Gastroesophageal sphincter (tissue), 4 donors: ENCODE data around the gene MMS19. TPM values are rescaled to one million over a fixed set of nuclear protein-coding genes. Genes with fewer than 3 reads are reported as not detected.

Experiments used
- ATAC-seq: fragments of 150-250 bp; one replicate; pipeline ENCODE4 v1.9.1; 2016; ENCODE audit warnings: mild to moderate bottlenecking, moderate library complexity
- H3K27ac ChIP-seq, 4 donors: fragments of 200-600 bp; sonication (generic) in 3 of 4; 1 replicate in 3 of 4; 2 replicates in 1 of 4; pipeline ENCODE4 v1.5.1; 2016 to 2019
- H3K27me3 ChIP-seq: fragments of 200-600 bp; sonication (generic); one replicate; pipeline ENCODE4 v1.5.1; 2019
- H3K36me3 ChIP-seq, 2 donors: fragments of 200-600 bp; sonication (generic); one replicate each; pipeline ENCODE4 v1.5.1; 2019; ENCODE audit warnings: control low read depth in 1 of 2
- H3K4me1 ChIP-seq, 3 donors: fragments of 200-600 bp; sonication (generic); 1 replicate in 2 of 3; 2 replicates in 1 of 3; pipeline ENCODE4 v1.5.1; 2016 to 2019; ENCODE audit warnings: control low read depth in 2 of 3
- H3K4me3 ChIP-seq, 2 donors: fragments of 200-600 bp; sonication (generic); one replicate each; pipeline ENCODE4 v1.5.1; 2019; ENCODE audit warnings: mild to moderate bottlenecking in 1 of 2, moderate library complexity in 1 of 2
- H3K9me3 ChIP-seq, 3 donors: fragments of 200-600 bp; sonication (generic); one replicate each; pipeline ENCODE4 v1.5.1; 2017 to 2019; ENCODE audit warnings: control low read depth in 2 of 3
- EP300 ChIP-seq: sonication (generic); formaldehyde crosslinking; IDR thresholded peaks from one replicate; pipeline ENCODE4 v1.6.1; 2017; ENCODE audit warnings: antibody characterized with exemption, mild to moderate bottlenecking
- POLR2A ChIP-seq, 2 donors: fragments of 450-650 bp; IDR thresholded peaks; one replicate each; pipeline ENCODE4 v1.6.1; 2017; ENCODE audit warnings: antibody characterized with exemption in 2 of 2, mild to moderate bottlenecking in 2 of 2, moderate library complexity in 1 of 2
- POLR2AphosphoS5 ChIP-seq: sonication (generic); formaldehyde crosslinking; IDR thresholded peaks from one replicate; pipeline ENCODE4 v1.6.1; 2017; ENCODE audit warnings: antibody characterized with exemption
- WGBS, 2 donors: methylation state at CpG; one replicate each; pipeline ENCODE4 v1.1.5; 2018; ENCODE audit warnings: low coverage in 1 of 2; 5-methylcytosine and 5-hydroxymethylcytosine counted together
- total RNA-seq, 4 donors: library from RNA; depleted of rRNA; stranded (reverse); fragments of >200 nt; gene quantifications; one replicate each; pipeline ENCODE4 v1.1.0, GENCODE V29; 2016
- TF ChIP-seq, protein P1 (sequence below), 4 experiments: fragments of 200-600 bp in 2 of 4; fragments of 450-650 bp in 2 of 4; sonication (generic) in 1 of 4; IDR thresholded peaks; one replicate each; pipeline ENCODE4 v1.5.1; 2017 to 2019; ENCODE audit warnings: antibody characterized with exemption in 4 of 4, mild to moderate bottlenecking in 2 of 4, moderate library complexity in 2 of 4

Gene MMS19
- total RNA-seq, 4 donors from 2014 or later = 44.3 to 75.8 (median 51.8) TPM

DNA sequence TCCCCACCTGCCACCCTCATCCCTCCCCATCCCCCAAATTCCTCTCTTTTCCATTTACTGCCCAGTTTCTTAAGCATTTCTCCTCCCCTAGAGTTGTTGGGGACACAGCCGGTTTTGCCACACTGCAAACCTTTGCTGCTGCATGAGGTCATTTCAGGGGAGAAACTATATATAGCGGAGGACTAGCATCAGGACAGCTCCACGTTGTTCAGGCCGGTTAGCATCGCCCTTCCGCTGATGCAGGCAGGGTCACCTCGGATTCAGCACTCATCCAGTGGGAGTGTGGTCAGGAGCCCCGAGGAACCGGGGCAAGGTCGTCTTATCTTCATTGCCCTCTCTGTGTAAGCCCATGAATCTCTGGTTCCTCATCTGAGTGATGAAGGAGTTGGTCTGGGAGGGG lies 16.1 kb upstream of the MMS19 start:
- Histone ChIP-seq H3K9me3 (no peaks in the 10 kb centered on the region), H3K27ac (no peak overlapping the region), H3K4me1 (peaks cover 0 to 45% (median 15%) of the 10 kb centered on the region in 3 donors), H3K4me3 (no peak overlapping the region), H3K27me3 (no peaks in the 10 kb centered on the region), H3K36me3 (no peaks in the 10 kb centered on the region)
- TF ChIP-seq EP300 (no peak), POLR2A (IDR thresholded peaks at IDR 0.05) (no peak), POLR2AphosphoS5 (no peak)
- TF ChIP-seq, protein P1, sequence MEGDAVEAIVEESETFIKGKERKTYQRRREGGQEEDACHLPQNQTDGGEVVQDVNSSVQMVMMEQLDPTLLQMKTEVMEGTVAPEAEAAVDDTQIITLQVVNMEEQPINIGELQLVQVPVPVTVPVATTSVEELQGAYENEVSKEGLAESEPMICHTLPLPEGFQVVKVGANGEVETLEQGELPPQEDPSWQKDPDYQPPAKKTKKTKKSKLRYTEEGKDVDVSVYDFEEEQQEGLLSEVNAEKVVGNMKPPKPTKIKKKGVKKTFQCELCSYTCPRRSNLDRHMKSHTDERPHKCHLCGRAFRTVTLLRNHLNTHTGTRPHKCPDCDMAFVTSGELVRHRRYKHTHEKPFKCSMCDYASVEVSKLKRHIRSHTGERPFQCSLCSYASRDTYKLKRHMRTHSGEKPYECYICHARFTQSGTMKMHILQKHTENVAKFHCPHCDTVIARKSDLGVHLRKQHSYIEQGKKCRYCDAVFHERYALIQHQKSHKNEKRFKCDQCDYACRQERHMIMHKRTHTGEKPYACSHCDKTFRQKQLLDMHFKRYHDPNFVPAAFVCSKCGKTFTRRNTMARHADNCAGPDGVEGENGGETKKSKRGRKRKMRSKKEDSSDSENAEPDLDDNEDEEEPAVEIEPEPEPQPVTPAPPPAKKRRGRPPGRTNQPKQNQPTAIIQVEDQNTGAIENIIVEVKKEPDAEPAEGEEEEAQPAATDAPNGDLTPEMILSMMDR (IDR thresholded peaks at IDR 0.05) = no peak
- ATAC-seq = no peak
- 74 to 100% methylated on average over 1 to 7 of the region's 10 CpGs for WGBS, 2 donors

DNA sequence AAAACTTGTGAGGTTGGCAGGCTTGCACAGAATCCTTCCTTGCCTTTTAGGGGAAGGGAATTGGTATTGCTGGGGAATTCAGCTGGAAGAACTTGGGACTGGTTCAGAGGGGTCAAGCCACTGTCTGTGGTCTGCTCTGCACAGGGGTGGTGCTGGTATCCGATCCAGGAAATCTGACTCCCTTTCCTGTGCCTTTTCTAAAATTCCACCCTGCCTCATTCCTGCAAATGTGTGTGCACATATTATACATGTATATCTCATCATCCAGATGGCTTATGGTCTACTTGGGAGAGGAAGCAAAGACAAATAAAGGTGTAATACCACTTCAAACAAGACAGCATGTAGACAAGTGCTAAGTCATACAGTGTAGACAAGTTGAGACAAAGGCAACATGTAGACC lies 14.8 kb upstream of the MMS19 start:
- Histone ChIP-seq H3K4me3 (no peak overlapping the region), H3K27me3 (no peaks in the 10 kb centered on the region), H3K27ac (no peak overlapping the region), H3K9me3 (no peaks in the 10 kb centered on the region), H3K4me1 (peaks cover 0 to 37% (median 8%) of the 10 kb centered on the region in 3 donors), H3K36me3 (no peaks in the 10 kb centered on the region)
- no peak for ATAC-seq
- WGBS, 2 donors = no CpG with 5 or more reads among the region's 1 CpG
- TF ChIP-seq EP300 (no peak), POLR2AphosphoS5 (no peak), POLR2A (IDR thresholded peaks at IDR 0.05) (no peak)
- TF ChIP-seq, protein P1 (IDR thresholded peaks at IDR 0.05) = no peak

- H3K9me3 ChIP-seq = no peaks in the 10 kb centered on the region
- H3K27me3 ChIP-seq = no peaks in the 10 kb centered on the region
- peaks cover 0 to 26% (median 0%) of the 10 kb centered on the region in 3 donors for H3K4me1 ChIP-seq
- ATAC-seq = peak; percentile 57
- H3K4me3 ChIP-seq = no peak overlapping the region
- WGBS, 2 donors = 40% methylated on average over 1 of the region's 3 CpGs
- TF ChIP-seq, protein P1 (IDR thresholded peaks at IDR 0.05) = no peak
- TF ChIP-seq POLR2A (IDR thresholded peaks at IDR 0.05) (no peak), EP300 (no peak)
- no peak overlapping the region for H3K27ac ChIP-seq
- H3K36me3 ChIP-seq = no peaks in the 10 kb centered on the region
Measured at GRCh38 chr10:97511711-97512440, 13.7 kb upstream of the MMS19 start.

GRCh38 chr10:97510686-97511085 lies 12.5 kb upstream of the MMS19 start:
- WGBS, 2 donors = 81 to 96% methylated on average over 3 to 4 of the region's 4 CpGs
- no peak for TF ChIP-seq POLR2A (IDR thresholded peaks at IDR 0.05)
- no peak for TF ChIP-seq EP300
- TF ChIP-seq, protein P1 (IDR thresholded peaks at IDR 0.05) = no peak
- TF ChIP-seq POLR2AphosphoS5 = no peak
- H3K27ac ChIP-seq = no peak overlapping the region
- H3K4me3 ChIP-seq = no peak overlapping the region
- no peaks in the 10 kb centered on the region for H3K36me3 ChIP-seq
- peaks cover 0 to 24% (median 0%) of the 10 kb centered on the region in 3 donors for H3K4me1 ChIP-seq
- no peaks in the 10 kb centered on the region for H3K27me3 ChIP-seq
- ATAC-seq = no peak
- no peaks in the 10 kb centered on the region for H3K9me3 ChIP-seq

- peaks cover 0 to 24% (median 0%) of the 10 kb centered on the region in 3 donors for H3K4me1 ChIP-seq
- H3K36me3 ChIP-seq = no peaks in the 10 kb centered on the region
- 63 to 96% methylated on average over 1 to 7 of the region's 8 CpGs for WGBS, 2 donors
- no peaks in the 10 kb centered on the region for H3K9me3 ChIP-seq
- ATAC-seq = no peak
- no peak overlapping the region for H3K27ac ChIP-seq
- H3K27me3 ChIP-seq = no peaks in the 10 kb centered on the region
- no peak for TF ChIP-seq EP300
- TF ChIP-seq, protein P1 (IDR thresholded peaks at IDR 0.05) = no peak
- TF ChIP-seq POLR2A (IDR thresholded peaks at IDR 0.05) = no peak
- no peak for TF ChIP-seq POLR2AphosphoS5
- H3K4me3 ChIP-seq = no peak overlapping the region
Measured at GRCh38 chr10:97509120-97509680, 11.0 kb upstream of the MMS19 start.
